ENCODE results near the gene FAM184A.

DNA sequence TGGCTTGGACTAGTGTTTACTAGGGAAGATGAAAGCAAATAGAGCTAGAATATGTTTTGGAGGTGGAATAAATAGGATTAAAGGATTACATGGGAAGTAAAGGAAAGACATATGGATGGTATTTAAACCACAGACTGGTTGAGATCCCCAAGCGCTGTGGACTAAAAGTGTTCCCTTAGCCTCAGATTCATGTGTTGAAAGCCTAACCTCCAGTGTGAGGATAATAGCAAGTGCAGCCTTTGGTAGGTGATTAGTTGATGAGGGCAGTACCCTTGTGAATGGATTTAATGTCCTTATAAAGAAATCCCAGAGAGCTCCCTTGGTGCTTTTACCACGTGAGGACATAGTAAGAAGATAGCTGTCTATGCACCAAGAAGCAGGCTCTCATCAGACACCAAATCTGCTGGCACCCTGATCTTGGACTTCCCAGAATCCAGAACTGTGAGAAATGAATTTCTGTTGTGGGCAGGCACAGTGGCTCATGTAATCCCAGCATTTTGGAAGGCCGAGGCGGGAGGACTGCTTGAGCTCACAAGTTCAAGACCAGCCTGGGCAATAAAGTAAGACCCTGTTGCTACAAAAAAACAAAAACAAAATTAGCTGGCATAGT is 86.2 kb downstream of the FAM184A start:
- TF ChIP-seq, protein P1, sequence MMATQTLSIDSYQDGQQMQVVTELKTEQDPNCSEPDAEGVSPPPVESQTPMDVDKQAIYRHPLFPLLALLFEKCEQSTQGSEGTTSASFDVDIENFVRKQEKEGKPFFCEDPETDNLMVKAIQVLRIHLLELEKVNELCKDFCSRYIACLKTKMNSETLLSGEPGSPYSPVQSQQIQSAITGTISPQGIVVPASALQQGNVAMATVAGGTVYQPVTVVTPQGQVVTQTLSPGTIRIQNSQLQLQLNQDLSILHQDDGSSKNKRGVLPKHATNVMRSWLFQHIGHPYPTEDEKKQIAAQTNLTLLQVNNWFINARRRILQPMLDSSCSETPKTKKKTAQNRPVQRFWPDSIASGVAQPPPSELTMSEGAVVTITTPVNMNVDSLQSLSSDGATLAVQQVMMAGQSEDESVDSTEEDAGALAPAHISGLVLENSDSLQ (IDR thresholded peaks at IDR 0.05), result no peak
- TF ChIP-seq NFRKB (IDR thresholded peaks at IDR 0.05), result no peak
- TF ChIP-seq HDGF (IDR thresholded peaks at IDR 0.05; ENCODE audit: borderline replicate concordance), result no peak
- no peak for TF ChIP-seq FOXA1 (IDR thresholded peaks at IDR 0.05)
- TF ChIP-seq BHLHE40 (IDR thresholded peaks at IDR 0.05; ENCODE audit: borderline replicate concordance), result no peak
- TF ChIP-seq SP1 (IDR thresholded peaks at IDR 0.05), result no peak
- TF ChIP-seq SUZ12 (IDR thresholded peaks at IDR 0.05), result no peak
- TF ChIP-seq L3MBTL2 (conservative IDR thresholded peaks at IDR 0.05), result no peak
- no peak for TF ChIP-seq FOXK2 (IDR thresholded peaks at IDR 0.05)
- no peak for TF ChIP-seq ARNT (IDR thresholded peaks at IDR 0.05)
- TF ChIP-seq TARDBP (IDR thresholded peaks at IDR 0.05), result no peak

Measured in HEK293T (cell line).